AG09309 (cell line): ENCODE data around the gene CA10.

Source experiments
- DNase-seq: peaks from one replicate; pipeline ENCODE4 v3.0.0-alpha.2; 2010; ENCODE audit warnings: low read depth
- H3K4me3 ChIP-seq: 2 replicates; pipeline ENCODE4 v1.5.1; 2011; ENCODE audit warnings: mild to moderate bottlenecking, low read depth, low read length, moderate library complexity; ENCODE audit not compliant: control insufficient read depth
- TF ChIP-seq, protein P1 (sequence below): IDR thresholded peaks from 2 replicates; pipeline ENCODE4 v1.5.1; 2011; ENCODE audit warnings: mild to moderate bottlenecking, low read depth, low read length, inconsistent platforms; ENCODE audit not compliant: insufficient read depth, control insufficient read depth; ENCODE audit errors: missing control alignments

The CA10 gene

GRCh38 chr17:51833045-51833444 lies 325.5 kb downstream of the CA10 start:
- no peak for DNase-seq
- TF ChIP-seq, protein P1, sequence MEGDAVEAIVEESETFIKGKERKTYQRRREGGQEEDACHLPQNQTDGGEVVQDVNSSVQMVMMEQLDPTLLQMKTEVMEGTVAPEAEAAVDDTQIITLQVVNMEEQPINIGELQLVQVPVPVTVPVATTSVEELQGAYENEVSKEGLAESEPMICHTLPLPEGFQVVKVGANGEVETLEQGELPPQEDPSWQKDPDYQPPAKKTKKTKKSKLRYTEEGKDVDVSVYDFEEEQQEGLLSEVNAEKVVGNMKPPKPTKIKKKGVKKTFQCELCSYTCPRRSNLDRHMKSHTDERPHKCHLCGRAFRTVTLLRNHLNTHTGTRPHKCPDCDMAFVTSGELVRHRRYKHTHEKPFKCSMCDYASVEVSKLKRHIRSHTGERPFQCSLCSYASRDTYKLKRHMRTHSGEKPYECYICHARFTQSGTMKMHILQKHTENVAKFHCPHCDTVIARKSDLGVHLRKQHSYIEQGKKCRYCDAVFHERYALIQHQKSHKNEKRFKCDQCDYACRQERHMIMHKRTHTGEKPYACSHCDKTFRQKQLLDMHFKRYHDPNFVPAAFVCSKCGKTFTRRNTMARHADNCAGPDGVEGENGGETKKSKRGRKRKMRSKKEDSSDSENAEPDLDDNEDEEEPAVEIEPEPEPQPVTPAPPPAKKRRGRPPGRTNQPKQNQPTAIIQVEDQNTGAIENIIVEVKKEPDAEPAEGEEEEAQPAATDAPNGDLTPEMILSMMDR, result no peak
- no peak overlapping the region for H3K4me3 ChIP-seq

- TF ChIP-seq, protein P1, result no peak
- no peak for DNase-seq
- no peak overlapping the region for H3K4me3 ChIP-seq
These were observed 327.6 kb downstream of the CA10 start for GRCh38 chr17:51830886-51831285.

GRCh38 chr17:51830451-51830850 lies 328.1 kb downstream of the CA10 start:
- no peak for DNase-seq
- TF ChIP-seq, protein P1, result no peak
- no peak overlapping the region for H3K4me3 ChIP-seq

DNA sequence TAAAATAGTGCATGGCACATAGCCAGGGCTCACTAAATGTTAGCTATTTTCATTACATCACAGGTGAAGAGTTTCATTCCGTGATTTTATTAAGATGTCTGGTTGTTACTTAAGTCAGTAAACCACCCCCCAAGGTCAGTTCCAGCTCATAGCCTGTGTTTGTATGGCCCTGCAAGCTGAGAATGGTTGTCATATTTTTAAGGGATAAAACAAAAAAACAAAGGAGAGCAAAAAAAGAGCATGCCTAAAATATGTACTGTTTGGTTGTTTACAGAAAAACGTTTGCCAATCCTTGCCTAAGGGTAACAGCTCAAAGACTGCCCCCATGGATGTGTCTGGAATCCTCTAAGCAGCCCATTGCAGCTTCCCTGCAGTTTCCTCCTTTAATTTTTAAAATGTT lies 329.6 kb downstream of the CA10 start:
- no peak for DNase-seq
- TF ChIP-seq, protein P1, result no peak
- H3K4me3 ChIP-seq, result no peak overlapping the region

GRCh38 chr17:51827140-51827539 lies 331.4 kb downstream of the CA10 start:
- H3K4me3 ChIP-seq, result no peak overlapping the region
- DNase-seq, result no peak
- TF ChIP-seq, protein P1, result no peak

DNA sequence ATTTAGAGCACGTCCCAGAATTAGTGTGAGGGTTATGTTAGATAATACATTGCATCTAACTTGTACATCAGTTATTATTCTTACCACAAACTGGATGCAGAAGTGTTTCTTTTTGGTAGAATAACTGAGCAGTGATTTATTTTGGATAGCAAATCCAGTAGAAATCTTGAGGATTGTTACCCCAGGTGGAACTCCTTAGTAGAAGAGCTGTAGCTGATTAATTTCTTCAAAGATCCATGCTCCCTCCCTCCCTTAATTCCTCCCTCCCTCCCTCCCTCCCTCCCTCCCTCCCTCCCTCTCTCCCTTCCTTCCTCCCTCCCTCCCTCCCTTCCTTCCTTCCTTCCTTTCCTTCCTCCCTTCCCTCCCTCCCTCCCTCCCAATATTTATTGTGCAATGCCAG lies 337.7 kb downstream of the CA10 start:
- TF ChIP-seq, protein P1, result no peak
- no peak for DNase-seq
- H3K4me3 ChIP-seq, result no peak overlapping the region

- TF ChIP-seq, protein P1, result no peak
- H3K4me3 ChIP-seq, result no peak overlapping the region
- no peak for DNase-seq
These were observed 338.3 kb downstream of the CA10 start for GRCh38 chr17:51820252-51820651.
